Adrenal gland (tissue), 12 donors: ENCODE measurements around the gene CDH9. TPM values are rescaled to one million over a fixed set of nuclear protein-coding genes. Genes with fewer than 3 reads are reported as not detected.
A peak's percentile ranks its signal among the peaks of the same experiment; 100 is the strongest.
"Not testable (repeated sequence)": the region's sequence is repeated elsewhere in the genome, so short reads cannot be mapped to it uniquely, and the experiment has no call there.

Experiments
- DNase-seq, 7 donors: peaks; one replicate each; pipeline ENCODE4 v3.0.0-alpha.2; 2019 to 2020
- H3K27ac ChIP-seq, 5 donors: fragments of 200-600 bp; sonication (generic) in 4 of 5; 1 replicate in 3 of 5; 2 replicates in 2 of 5; pipeline versions ENCODE4 v1.5.1 to v1.8.0; 2016 to 2020; ENCODE audit warnings: mild to moderate bottlenecking in 1 of 5
- H3K27me3 ChIP-seq: fragments of 200-600 bp; 2 replicates; pipeline ENCODE4 v1.8.0; 2021
- H3K36me3 ChIP-seq, 2 donors: fragments of 200-600 bp; replicated peaks in 1 of 2; 1 replicate in 1 of 2; 2 replicates in 1 of 2; pipeline versions ENCODE4 v1.5.1 to v1.8.0; 2018 to 2022
- H3K4me1 ChIP-seq, 2 donors: fragments of 200-600 bp; replicated peaks in 1 of 2; 1 replicate in 1 of 2; 2 replicates in 1 of 2; pipeline versions ENCODE4 v1.5.1 to v1.8.0; 2018 to 2021
- H3K4me3 ChIP-seq, 4 donors: fragments of 200-600 bp; sonication (generic) in 3 of 4; one replicate each; pipeline ENCODE4 v1.5.1; 2016 to 2018
- H3K9me3 ChIP-seq, 3 donors: fragments of 200-600 bp; sonication (generic) in 1 of 3; replicated peaks in 1 of 3; 1 replicate in 2 of 3; 2 replicates in 1 of 3; pipeline versions ENCODE4 v1.5.1 to v1.8.0; 2016 to 2021
- POLR2A ChIP-seq, 2 donors: fragments of 450-650 bp; IDR thresholded peaks; one replicate each; pipeline ENCODE4 v1.6.1; 2017; ENCODE audit warnings: antibody characterized with exemption in 2 of 2, mild to moderate bottlenecking in 2 of 2, moderate library complexity in 1 of 2
- WGBS, 4 donors: extraction: QIAGEN DNeasy Blood & Tissue Kit in 2 of 4; methylation state at CpG; one replicate each; pipeline versions ENCODE4 v1.1.5 to v1.1.7; 2013 to 2017; 5-methylcytosine and 5-hydroxymethylcytosine counted together
- intact Hi-C, 2 donors: fragments of 100-400 bp; cut with DNase I; formaldehyde crosslinking; loops; one replicate each; pipeline versions ENCODE4 v1.14.1 to v1.15.0; 2022 to 2023
- polyA plus RNA-seq, 3 donors: library from polyadenylated mRNA; stranded (reverse); fragments of 200-250 nt in 2 of 3; fragments of 350-450 nt in 1 of 3; fragmentation: Illumina TruSeq in 1 of 3; extraction: RNeasy Lipid Tissue Mini Kit (QIAGEN cat#74804) in 1 of 3; gene quantifications; one replicate each; pipeline ENCODE4 v1.2.3, GENCODE V29; 2013 to 2014
- total RNA-seq, 9 donors: library from RNA; depleted of rRNA in 4 of 9; stranded (reverse); fragments of >200 nt in 4 of 9; fragments of 120-200 nt in 1 of 9; fragmentation: NEBNext Ultra II Directional in 1 of 9; extraction: Animal tissue kit (Norgen Biotek cat#: 25700) in 1 of 9; gene quantifications; one replicate each; pipeline versions ENCODE4 v1.1.0 to v1.2.4, GENCODE V29; 2013 to 2023
- TF ChIP-seq, protein P1 (sequence below), 6 experiments: fragments of 450-650 bp in 4 of 6; fragments of 200-600 bp in 2 of 6; sonication (generic) in 1 of 6; IDR thresholded peaks; 1 replicate in 5 of 6; 2 replicates in 1 of 6; pipeline versions ENCODE4 v1.5.1 to v1.8.0; 2016 to 2021; ENCODE audit warnings: antibody characterized with exemption in 6 of 6, mild to moderate bottlenecking in 2 of 6, moderate library complexity in 1 of 6
- donor health status: healthy with polysubstance abuse.
- donor health status: Bipolar disorder and iron deficiency.
- donor health status: DM: yes; HTN: yes; CAD: no.
- donor health status: DM: no; HTN: no; CAD: no.
- donor health status: DM: no; HTN: no; CAD: no.
- donor health status: DM: yes; HTN: yes; CAD: no.

CDH9 gene
- total and polyA plus RNA-seq, 12 donors = 0.13 to 1.3 (median 0.16) TPM; not detected in 7

DNA sequence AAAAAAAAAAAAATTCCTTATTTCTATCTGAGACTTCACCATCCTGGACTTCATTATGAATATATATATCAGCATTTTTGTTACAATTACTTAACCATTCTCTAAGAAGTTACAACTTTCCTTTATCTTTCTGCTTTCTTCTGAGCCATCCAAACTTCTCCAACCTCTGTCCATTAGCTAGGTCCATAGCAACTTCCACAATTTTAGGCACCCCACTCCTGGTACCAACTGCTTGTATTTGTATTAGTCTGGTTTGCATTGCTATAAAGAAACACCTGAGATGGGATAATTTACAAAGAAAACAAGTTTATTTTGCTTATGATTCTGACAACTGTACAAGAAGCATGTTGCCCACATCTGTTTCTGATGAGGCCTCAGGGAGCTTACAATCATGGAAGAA, 182.1 kb downstream of the CDH9 start:
- TF ChIP-seq POLR2A (IDR thresholded peaks at IDR 0.05) = no peak
- TF ChIP-seq, protein P1, sequence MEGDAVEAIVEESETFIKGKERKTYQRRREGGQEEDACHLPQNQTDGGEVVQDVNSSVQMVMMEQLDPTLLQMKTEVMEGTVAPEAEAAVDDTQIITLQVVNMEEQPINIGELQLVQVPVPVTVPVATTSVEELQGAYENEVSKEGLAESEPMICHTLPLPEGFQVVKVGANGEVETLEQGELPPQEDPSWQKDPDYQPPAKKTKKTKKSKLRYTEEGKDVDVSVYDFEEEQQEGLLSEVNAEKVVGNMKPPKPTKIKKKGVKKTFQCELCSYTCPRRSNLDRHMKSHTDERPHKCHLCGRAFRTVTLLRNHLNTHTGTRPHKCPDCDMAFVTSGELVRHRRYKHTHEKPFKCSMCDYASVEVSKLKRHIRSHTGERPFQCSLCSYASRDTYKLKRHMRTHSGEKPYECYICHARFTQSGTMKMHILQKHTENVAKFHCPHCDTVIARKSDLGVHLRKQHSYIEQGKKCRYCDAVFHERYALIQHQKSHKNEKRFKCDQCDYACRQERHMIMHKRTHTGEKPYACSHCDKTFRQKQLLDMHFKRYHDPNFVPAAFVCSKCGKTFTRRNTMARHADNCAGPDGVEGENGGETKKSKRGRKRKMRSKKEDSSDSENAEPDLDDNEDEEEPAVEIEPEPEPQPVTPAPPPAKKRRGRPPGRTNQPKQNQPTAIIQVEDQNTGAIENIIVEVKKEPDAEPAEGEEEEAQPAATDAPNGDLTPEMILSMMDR (IDR thresholded peaks at IDR 0.05) = no peak
- no peaks in the 10 kb centered on the region for H3K36me3 ChIP-seq
- no peaks in the 10 kb centered on the region for H3K4me1 ChIP-seq
- no peak overlapping the region for H3K27ac ChIP-seq
- H3K4me3 ChIP-seq = no peak overlapping the region
- intact Hi-C loops = no loop called here
- DNase-seq = no peak
- H3K27me3 ChIP-seq = no peaks in the 10 kb centered on the region
- no peaks in the 10 kb centered on the region for H3K9me3 ChIP-seq

DNA sequence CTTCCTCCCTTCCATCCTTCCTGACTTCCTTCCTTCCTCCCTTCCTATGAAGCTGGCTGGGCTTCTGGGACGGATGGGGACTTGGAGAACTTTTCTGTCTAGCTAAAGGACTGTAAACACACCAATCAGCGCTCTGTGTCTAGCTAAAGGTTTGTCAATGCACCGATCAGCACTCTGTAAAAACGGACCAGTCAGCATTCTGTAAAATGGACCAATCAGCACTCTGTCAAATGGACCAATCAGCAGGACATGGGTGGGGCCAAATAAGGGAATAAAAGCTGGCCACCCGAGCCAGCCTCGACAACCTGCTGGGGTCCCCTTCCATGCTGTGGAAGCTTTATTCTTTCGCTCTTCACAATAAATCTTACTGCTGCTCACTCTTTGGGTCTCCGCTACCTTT, 185.9 kb downstream of the CDH9 start:
- H3K9me3 ChIP-seq, H3K27me3 ChIP-seq, H3K27ac ChIP-seq, H3K4me1 ChIP-seq, H3K4me3 ChIP-seq, DNase-seq, intact Hi-C loops, H3K36me3 ChIP-seq: not testable (repeated sequence)
- 78 to 83% (median 82%) methylated on average over 8 of the region's 8 CpGs for WGBS, 4 donors

DNA sequence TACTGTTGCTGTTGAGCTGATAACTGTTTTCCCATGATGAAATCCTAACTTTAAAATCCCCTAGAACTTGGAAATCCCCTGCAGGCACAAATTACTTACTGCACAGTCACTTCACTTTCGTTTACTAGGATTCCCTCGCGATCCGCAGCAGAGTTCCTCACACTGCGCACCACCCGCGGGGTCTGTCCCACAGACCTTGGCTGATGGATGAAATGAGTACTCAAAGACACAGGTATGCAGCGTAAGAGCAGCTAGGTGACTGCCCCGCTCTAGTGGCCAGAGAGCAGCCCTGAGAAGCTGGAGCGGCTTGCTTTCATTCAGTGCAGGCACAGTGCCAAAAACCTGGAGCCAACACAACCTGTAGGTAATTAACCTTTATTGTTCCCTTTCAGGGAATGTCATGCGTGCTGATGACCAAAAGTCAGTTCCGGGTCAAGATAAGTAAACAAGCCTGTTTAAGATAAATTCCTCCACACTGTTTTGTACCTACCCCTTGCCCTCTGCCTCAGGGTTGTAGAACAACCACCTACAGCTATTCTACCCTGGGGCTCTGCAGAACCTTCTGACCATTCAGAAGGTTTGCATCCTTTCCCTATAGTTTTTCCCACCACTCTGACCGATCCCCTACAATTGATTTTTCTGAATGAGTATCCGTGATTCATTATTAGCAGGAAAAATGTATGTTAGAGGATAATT, 191.2 kb downstream of the CDH9 start:
- H3K4me1 ChIP-seq = no peaks in the 10 kb centered on the region
- WGBS, 4 donors = 83 to 91% (median 84%) methylated on average over 14 of the region's 14 CpGs
- H3K36me3 ChIP-seq = no peaks in the 10 kb centered on the region
- DNase-seq = peak in 1 of 7 donors; percentile 19
- H3K9me3 ChIP-seq = no peaks in the 10 kb centered on the region
- intact Hi-C loops = no loop called here
- H3K27me3 ChIP-seq = no peaks in the 10 kb centered on the region
- TF ChIP-seq, protein P1 (IDR thresholded peaks at IDR 0.05) = no peak
- TF ChIP-seq POLR2A (IDR thresholded peaks at IDR 0.05) = no peak
- no peak overlapping the region for H3K27ac ChIP-seq
- H3K4me3 ChIP-seq = no peak overlapping the region

DNA sequence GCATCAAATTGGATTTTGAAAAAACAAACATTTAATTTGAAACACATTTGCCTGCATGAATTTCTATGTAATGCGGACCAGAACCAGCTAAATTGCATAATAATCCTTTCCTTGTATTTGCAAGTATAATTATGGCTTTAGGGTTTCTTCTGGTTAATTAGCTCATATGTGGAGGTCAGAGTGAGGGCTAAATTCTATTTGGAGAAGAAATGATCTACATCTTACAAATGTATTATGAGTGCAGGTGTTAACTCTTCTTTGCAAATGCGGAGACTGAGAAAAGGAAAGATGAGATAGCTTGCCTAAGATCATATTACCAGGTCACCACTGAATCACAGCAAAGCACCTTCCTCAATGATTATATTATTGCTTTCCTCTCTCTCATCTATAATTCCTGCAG, 194.7 kb downstream of the CDH9 start:
- no peaks in the 10 kb centered on the region for H3K4me1 ChIP-seq
- H3K27ac ChIP-seq = no peak overlapping the region
- intact Hi-C loops = no loop called here
- DNase-seq = no peak
- H3K27me3 ChIP-seq = no peaks in the 10 kb centered on the region
- H3K4me3 ChIP-seq = no peak overlapping the region
- WGBS, 4 donors = 80 to 85% (median 83%) methylated on average over 2 of the region's 2 CpGs
- H3K36me3 ChIP-seq = no peaks in the 10 kb centered on the region
- no peaks in the 10 kb centered on the region for H3K9me3 ChIP-seq
- TF ChIP-seq POLR2A (IDR thresholded peaks at IDR 0.05) = no peak
- TF ChIP-seq, protein P1 (IDR thresholded peaks at IDR 0.05) = no peak

DNA sequence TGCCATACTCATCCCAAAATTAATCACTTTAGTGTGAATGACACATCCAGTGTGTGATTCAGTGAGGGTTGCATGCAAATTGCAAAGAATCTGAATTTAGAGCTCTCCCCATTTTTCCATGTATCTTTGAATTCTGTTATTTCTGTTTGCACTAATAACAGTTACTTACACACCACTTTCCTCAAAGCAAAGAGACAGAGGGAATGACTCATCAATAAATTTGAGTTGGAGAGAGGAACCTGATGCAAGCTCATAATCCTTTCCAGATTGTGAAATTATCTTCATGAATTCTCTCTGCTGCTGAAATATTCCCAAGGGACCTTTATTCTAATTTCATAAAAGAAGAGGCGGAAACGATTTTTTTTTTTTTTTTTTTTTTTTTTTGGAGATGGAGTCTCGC, 204.8 kb downstream of the CDH9 start:
- DNase-seq = no peak
- no peaks in the 10 kb centered on the region for H3K36me3 ChIP-seq
- H3K27me3 ChIP-seq = no peaks in the 10 kb centered on the region
- H3K4me1 ChIP-seq = no peaks in the 10 kb centered on the region
- no peak overlapping the region for H3K27ac ChIP-seq
- no peak overlapping the region for H3K4me3 ChIP-seq
- TF ChIP-seq, protein P1 (IDR thresholded peaks at IDR 0.05) = no peak
- no peak for TF ChIP-seq POLR2A (IDR thresholded peaks at IDR 0.05)
- intact Hi-C loops = no loop called here
- no peaks in the 10 kb centered on the region for H3K9me3 ChIP-seq
- WGBS, 4 donors = 50 to 84% (median 83%) methylated on average over 3 of the region's 3 CpGs; no CpG with 5 or more reads in 1 of the 4 donors
